PC-3 (cell line): ENCODE data around the gene MAU2. TPM values are rescaled to one million over a fixed set of nuclear protein-coding genes. Genes with fewer than 3 reads are reported as not detected.
A peak's percentile ranks its signal among the peaks of the same experiment; 100 is the strongest.

Experiments
- ATAC-seq: fragments of 200-7000 bp; cut with Tn5 transposase; 2 replicates; pipeline ENCODE4 v1.9.1; 2020; ENCODE audit warnings: mild to moderate bottlenecking, moderate library complexity
- BruUV-seq: library from RNA; stranded (reverse); fragments of 400-500 nt; replicated peaks from 2 replicates; lab custom pipeline; 2021; lab: Mats Ljungman, UMichigan
- CTCF ChIA-PET: fragments of 300-600 bp; sonication (Branson Sonifier 250); formaldehyde crosslinking; loops from one replicate; lab custom pipeline; 2022; ENCODE audit warnings: antibody characterized with exemption; lab: Charles Lee
- POLR2A ChIA-PET: fragments of 300-600 bp; sonication (Branson Sonifier 250); formaldehyde crosslinking; loops from one replicate; lab custom pipeline; 2022; ENCODE audit warnings: antibody characterized with exemption; ENCODE audit not compliant: unreplicated experiment; lab: Charles Lee
- DNase-seq: peaks from one replicate; pipeline ENCODE4 v3.0.0-alpha.2; 2015
- H2AFZ ChIP-seq: fragments of 300-600 bp; sonication (generic); 2 replicates; pipeline ENCODE4 v1.6.0; 2016; ENCODE audit warnings: antibody characterized with exemption, low read length
- H3F3A ChIP-seq: fragments of 300-600 bp; sonication (generic); one replicate; pipeline ENCODE4 v1.6.0; 2017; ENCODE audit warnings: antibody characterized with exemption, low read length, control low read depth, mild to moderate bottlenecking; ENCODE audit not compliant: unreplicated experiment
- H3K27ac ChIP-seq: fragments of 300-600 bp; sonication (generic); 2 replicates; pipeline ENCODE4 v1.5.1; 2016; ENCODE audit warnings: mild to moderate bottlenecking, low read length
- H3K27me3 ChIP-seq: fragments of 300-600 bp; sonication (generic); 2 replicates; pipeline ENCODE4 v1.6.1; 2016; ENCODE audit warnings: low read length, mixed read lengths
- H3K36me3 ChIP-seq: fragments of 300-600 bp; sonication (generic); 2 replicates; pipeline ENCODE4 v1.6.1; 2016; ENCODE audit warnings: low read depth, mixed run types, low read length, mixed read lengths
- H3K4me1 ChIP-seq: fragments of 300-600 bp; sonication (generic); 2 replicates; pipeline ENCODE4 v1.5.1; 2016; ENCODE audit warnings: low read length; ENCODE audit not compliant: insufficient read depth
- H3K4me2 ChIP-seq: fragments of 300-600 bp; sonication (generic); 2 replicates; pipeline ENCODE4 v1.6.0; 2016; ENCODE audit warnings: low read length
- H3K4me3 ChIP-seq: fragments of 300-600 bp; sonication (generic); 2 replicates; pipeline ENCODE4 v1.5.1; 2016; ENCODE audit warnings: mild to moderate bottlenecking, low read length, mixed read lengths
- H3K79me2 ChIP-seq: fragments of 300-600 bp; sonication (generic); 2 replicates; pipeline ENCODE4 v1.6.1; 2017; ENCODE audit warnings: low read length, mixed read lengths
- H3K9ac ChIP-seq: fragments of 300-600 bp; sonication (generic); 2 replicates; pipeline ENCODE4 v1.6.0; 2016; ENCODE audit warnings: mild to moderate bottlenecking, low read length
- H3K9me2 ChIP-seq: fragments of 300-600 bp; sonication (generic); replicated peaks from 2 replicates; pipeline ENCODE4 v1.6.1; 2016; ENCODE audit warnings: mixed run types, low read length, mixed read lengths
- H3K9me3 ChIP-seq: fragments of 300-600 bp; sonication (generic); 2 replicates; pipeline ENCODE4 v1.6.1; 2016; ENCODE audit warnings: low read length, mixed read lengths
- H4K20me1 ChIP-seq: fragments of 300-600 bp; sonication (generic); 2 replicates; pipeline ENCODE4 v1.6.1; 2016; ENCODE audit warnings: low read length, mixed read lengths
- EZH2 ChIP-seq: fragments of 300-600 bp; sonication (generic); IDR thresholded peaks from one replicate; pipeline ENCODE4 v1.6.1; 2017; ENCODE audit warnings: antibody characterized with exemption, mild to moderate bottlenecking, low read length; ENCODE audit not compliant: unreplicated experiment
- EZH2phosphoT487 ChIP-seq: fragments of 300-600 bp; sonication (generic); IDR thresholded peaks from 2 replicates; pipeline ENCODE4 v1.6.1; 2018; ENCODE audit warnings: mild to moderate bottlenecking, antibody characterized with exemption, low read length, borderline replicate concordance
- intact Hi-C: fragments of 100-400 bp; cut with micrococcal nuclease; formaldehyde crosslinking; loops from 2 replicates; pipeline ENCODE4 v1.9.0; 2023
- total RNA-seq: library from RNA; depleted of rRNA; stranded (reverse); fragments of >200 nt; gene quantifications from 2 replicates; pipeline ENCODE4 v1.2.3, GENCODE V29; 2014
- TF ChIP-seq, protein P1 (sequence below): fragments of 300-600 bp; sonication (generic); conservative IDR thresholded peaks from 2 replicates; pipeline ENCODE4 v1.5.1; 2017; ENCODE audit warnings: antibody characterized with exemption, low read depth, mild to moderate bottlenecking, low read length

Gene MAU2
- total RNA-seq, 1 experiment from 2014 or later: 32.6 TPM

DNA sequence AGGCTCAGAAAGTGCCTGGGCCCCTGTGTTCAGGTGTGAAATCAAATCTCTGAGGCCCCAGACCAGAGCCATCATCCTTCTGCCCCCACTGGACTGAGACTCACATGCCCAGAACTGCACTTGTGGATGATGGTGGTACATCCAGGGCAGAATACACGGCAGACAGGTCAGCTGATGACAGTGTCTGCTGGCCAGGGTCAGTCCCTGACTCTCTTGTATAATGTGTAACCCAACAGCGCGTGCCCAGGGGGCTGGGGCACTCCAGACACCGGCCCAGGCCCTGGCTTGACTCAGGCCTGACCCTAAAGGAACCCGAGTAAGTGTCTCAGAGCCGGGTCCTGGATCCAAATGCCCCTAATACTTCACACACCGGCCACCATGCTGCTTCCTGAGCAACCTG lies 47.5 kb downstream of the MAU2 start:
- ATAC-seq: no peak
- CTCF ChIA-PET: no interaction called here
- POLR2A ChIA-PET: no interaction called here
- no peak overlapping the region for H3K9ac ChIP-seq
- no peaks in the 10 kb centered on the region for H4K20me1 ChIP-seq
- H3K9me3 ChIP-seq: no peaks in the 10 kb centered on the region
- H3K27ac ChIP-seq: no peak overlapping the region
- H3K79me2 ChIP-seq: no peaks in the 10 kb centered on the region
- H2AFZ ChIP-seq: no peak overlapping the region
- TF ChIP-seq, protein P1, sequence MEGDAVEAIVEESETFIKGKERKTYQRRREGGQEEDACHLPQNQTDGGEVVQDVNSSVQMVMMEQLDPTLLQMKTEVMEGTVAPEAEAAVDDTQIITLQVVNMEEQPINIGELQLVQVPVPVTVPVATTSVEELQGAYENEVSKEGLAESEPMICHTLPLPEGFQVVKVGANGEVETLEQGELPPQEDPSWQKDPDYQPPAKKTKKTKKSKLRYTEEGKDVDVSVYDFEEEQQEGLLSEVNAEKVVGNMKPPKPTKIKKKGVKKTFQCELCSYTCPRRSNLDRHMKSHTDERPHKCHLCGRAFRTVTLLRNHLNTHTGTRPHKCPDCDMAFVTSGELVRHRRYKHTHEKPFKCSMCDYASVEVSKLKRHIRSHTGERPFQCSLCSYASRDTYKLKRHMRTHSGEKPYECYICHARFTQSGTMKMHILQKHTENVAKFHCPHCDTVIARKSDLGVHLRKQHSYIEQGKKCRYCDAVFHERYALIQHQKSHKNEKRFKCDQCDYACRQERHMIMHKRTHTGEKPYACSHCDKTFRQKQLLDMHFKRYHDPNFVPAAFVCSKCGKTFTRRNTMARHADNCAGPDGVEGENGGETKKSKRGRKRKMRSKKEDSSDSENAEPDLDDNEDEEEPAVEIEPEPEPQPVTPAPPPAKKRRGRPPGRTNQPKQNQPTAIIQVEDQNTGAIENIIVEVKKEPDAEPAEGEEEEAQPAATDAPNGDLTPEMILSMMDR: no peak
- TF ChIP-seq EZH2phosphoT487: no peak
- TF ChIP-seq EZH2: no peak
- intact Hi-C loops: no loop called here
- H3K36me3 ChIP-seq: no peaks in the 10 kb centered on the region
- peaks cover 5% of the 10 kb centered on the region for H3F3A ChIP-seq
- H3K27me3 ChIP-seq: no peaks in the 10 kb centered on the region
- H3K9me2 ChIP-seq: no peaks in the 10 kb centered on the region
- DNase-seq: no peak
- H3K4me3 ChIP-seq: no peak overlapping the region
- peaks cover 25% of the 10 kb centered on the region for H3K4me1 ChIP-seq
- BruUV-seq: no TSS peak
- no peak overlapping the region for H3K4me2 ChIP-seq

DNA sequence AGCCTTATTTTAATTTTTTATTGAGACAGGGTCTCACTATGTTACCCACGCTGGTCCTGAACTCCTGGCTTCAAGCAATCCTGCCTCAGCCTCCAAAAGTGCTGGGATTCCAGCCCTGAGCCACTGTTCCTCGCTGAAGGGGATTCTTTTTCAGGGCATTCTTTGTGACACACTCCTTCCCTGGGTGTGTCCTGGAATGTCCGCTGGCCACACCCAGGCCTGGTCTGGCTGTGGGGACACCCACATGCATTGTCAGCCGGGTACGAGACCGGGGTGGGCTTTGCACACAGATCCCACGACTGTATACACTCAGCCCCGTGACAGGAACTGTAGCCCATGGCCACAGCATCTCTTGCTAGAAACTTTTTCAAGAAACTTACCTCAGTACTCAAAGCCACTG lies 50.4 kb downstream of the MAU2 start:
- H3K4me3 ChIP-seq: no peak overlapping the region
- no peaks in the 10 kb centered on the region for H3K27me3 ChIP-seq
- peak overlapping the region; percentile 23 for H3K4me2 ChIP-seq
- no TSS peak for BruUV-seq
- peak overlapping the region; percentile 30 for H3K9ac ChIP-seq
- H2AFZ ChIP-seq: peak overlapping the region; percentile 67
- peaks cover 5% of the 10 kb centered on the region for H3F3A ChIP-seq
- TF ChIP-seq, protein P1: no peak
- no peak for TF ChIP-seq EZH2phosphoT487
- no peak for TF ChIP-seq EZH2
- DNase-seq (peak; percentile 82), ATAC-seq (peak; percentile 74)
- POLR2A ChIA-PET: no interaction called here
- intact Hi-C loops: no loop called here
- H3K27ac ChIP-seq: peak overlapping the region; percentile 52
- CTCF ChIA-PET: no interaction called here
- no peaks in the 10 kb centered on the region for H4K20me1 ChIP-seq
- H3K4me1 ChIP-seq: peaks cover 21% of the 10 kb centered on the region
- no peaks in the 10 kb centered on the region for H3K9me3 ChIP-seq
- H3K36me3 ChIP-seq: no peaks in the 10 kb centered on the region
- H3K79me2 ChIP-seq: no peaks in the 10 kb centered on the region
- no peaks in the 10 kb centered on the region for H3K9me2 ChIP-seq

DNA sequence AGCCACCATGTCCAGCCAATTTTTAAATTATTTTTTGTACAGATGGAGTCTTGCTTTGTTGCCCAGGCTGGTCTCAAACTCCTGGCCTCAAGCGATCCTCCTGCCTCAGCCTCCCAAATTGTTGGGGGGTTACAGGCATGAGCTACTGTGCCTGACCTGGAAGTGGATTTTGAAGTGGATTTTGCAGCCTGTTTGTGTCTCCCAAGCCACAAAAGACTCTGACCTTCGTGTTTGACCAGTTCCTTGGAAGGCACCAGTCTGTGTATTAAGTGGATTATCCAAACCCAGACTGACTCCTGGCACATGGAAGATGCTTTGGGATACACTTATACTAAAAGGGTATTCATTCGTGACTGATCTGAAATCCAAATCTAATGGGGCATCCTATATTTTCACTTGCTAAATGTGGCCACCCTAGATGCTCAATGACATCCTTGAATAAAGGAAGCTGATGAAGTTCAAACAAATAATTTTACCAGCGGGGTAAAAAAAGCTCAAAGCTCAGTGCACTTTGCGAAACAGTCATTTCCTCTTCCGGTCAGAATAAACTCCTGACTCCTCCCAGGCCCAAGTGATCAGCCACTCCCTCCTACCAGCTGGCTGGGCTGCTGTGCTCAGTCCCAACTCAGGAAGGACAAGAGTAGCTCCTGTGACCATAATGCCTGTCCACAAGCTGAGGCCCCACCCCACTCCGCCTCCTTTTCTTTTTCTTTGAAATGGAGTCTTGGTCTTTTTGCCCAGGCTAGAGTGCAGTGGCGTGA lies 52.2 kb downstream of the MAU2 start:
- no peak overlapping the region for H3K4me3 ChIP-seq
- H2AFZ ChIP-seq: peak overlapping the region; percentile 66
- H3K9me3 ChIP-seq: no peaks in the 10 kb centered on the region
- BruUV-seq: TSS peak; percentile 85
- H3K79me2 ChIP-seq: no peaks in the 10 kb centered on the region
- H3K4me1 ChIP-seq: peaks cover 22% of the 10 kb centered on the region
- ATAC-seq: peak; percentile 86
- no peaks in the 10 kb centered on the region for H3K27me3 ChIP-seq
- H3K4me2 ChIP-seq: peak overlapping the region; percentile 36
- H3K9ac ChIP-seq: peak overlapping the region; percentile 17; the same call in 1 of the 2 replicates
- ChIA-PET CTCF (interaction anchor here (0.6 to 1.1 kb wide), 3 partner anchors 12 to 118 kb away, joined by 3 read pairs; no protein-coding TSS in a partner anchor), POLR2A (interaction anchor here (0.6 to 0.7 kb wide), 3 partner anchors 10 to 31 kb away, joined by 3 to 7 read pairs (median 5); no protein-coding TSS in a partner anchor)
- peak; percentile 78 for DNase-seq
- H3F3A ChIP-seq: peaks cover 5% of the 10 kb centered on the region
- no peaks in the 10 kb centered on the region for H4K20me1 ChIP-seq
- intact Hi-C loops: no loop called here
- H3K36me3 ChIP-seq: no peaks in the 10 kb centered on the region
- no peaks in the 10 kb centered on the region for H3K9me2 ChIP-seq
- TF ChIP-seq EZH2 (no peak), EZH2phosphoT487 (no peak)
- TF ChIP-seq, protein P1: no peak
- peak overlapping the region; percentile 48 for H3K27ac ChIP-seq
